ENCODE results near the gene VTA1. TPM values are rescaled to one million over a fixed set of nuclear protein-coding genes. Genes with fewer than 3 reads are reported as not detected.
A peak's percentile ranks its signal among the peaks of the same experiment; 100 is the strongest.

VTA1 gene
- total and polyA plus RNA-seq, 2 of the 13 experiments (the other 11 are each of a cell fraction or from before 2014, with no cell fraction given), result 70.7 to 89.1 TPM

GRCh38 chr6:142232206-142233044 is 85.4 kb downstream of the VTA1 start (continued):
- TF ChIP-seq ZFP1 (CRISPR knock-in tag; IDR thresholded peaks at IDR 0.05) (0 out of 2 replicates have a peak, but pooled peaks have one; percentile 75), ZNF792 (CRISPR knock-in tag; IDR thresholded peaks at IDR 0.05) (peak; percentile 92), RXRA (CRISPR knock-in tag; IDR thresholded peaks at IDR 0.05) (peak; percentile 57), KLF12 (CRISPR knock-in tag; IDR thresholded peaks at IDR 0.05; ENCODE audit: borderline replicate concordance) (0 out of 2 replicates have a peak, but pooled peaks have one; percentile 7), ZNF772 (CRISPR knock-in tag; IDR thresholded peaks at IDR 0.05) (peak; percentile 94), ZFP90 (CRISPR knock-in tag; IDR thresholded peaks at IDR 0.05; ENCODE audit: borderline replicate concordance) (peak; percentile 85; the same call in 1 of the 2 replicates), TFE3 (CRISPR knock-in tag; IDR thresholded peaks at IDR 0.05) (peak; percentile 64; the same call in 1 of the 2 replicates), ZNF770 (CRISPR knock-in tag; IDR thresholded peaks at IDR 0.05) (peak; percentile 72), ZNF580 (CRISPR knock-in tag; IDR thresholded peaks at IDR 0.05; ENCODE audit: borderline replicate concordance, low read depth) (peak; percentile 93; the same call in 1 of the 2 replicates), ZNF766 (CRISPR knock-in tag; IDR thresholded peaks at IDR 0.05; ENCODE audit: borderline replicate concordance) (peak; percentile 79; the same call in 1 of the 2 replicates), SNAPC4 (CRISPR knock-in tag; IDR thresholded peaks at IDR 0.05) (0 out of 2 replicates have a peak, but pooled peaks have one; percentile 75), TEAD3 (CRISPR knock-in tag; optimal IDR thresholded peaks at IDR 0.05; ENCODE audit: borderline replicate concordance) (peak; percentile 92), MTA1 (CRISPR knock-in tag; IDR thresholded peaks at IDR 0.05; ENCODE audit: borderline replicate concordance) (peak; percentile 68; the same call in 1 of the 2 replicates), ZNF143 (CRISPR knock-in tag; IDR thresholded peaks at IDR 0.05) (peak; percentile 44), ZNF574 (CRISPR knock-in tag; IDR thresholded peaks at IDR 0.05) (peak; percentile 76), ZNF232 (CRISPR knock-in tag; IDR thresholded peaks at IDR 0.05; ENCODE audit: borderline replicate concordance) (peak; percentile 70; the same call in 1 of the 2 replicates)

All from HepG2 (cell line).